HEK293T (cell line): ENCODE measurements around the gene MOAP1.
"Not testable (repeated sequence)": the region's sequence is repeated elsewhere in the genome, so short reads cannot be mapped to it uniquely, and the experiment has no call there.

ENCODE experiments used
- CTCF ChIA-PET: fragments of 350-600 bp; formaldehyde crosslinking; extraction: SDS; loops from one replicate; lab custom pipeline; 2021; ENCODE audit warnings: antibody characterized with exemption, inconsistent platforms; lab: Yijun Ruan, JAX
- POLR2A ChIA-PET: fragments of 350-600 bp; formaldehyde crosslinking; extraction: SDS; loops from one replicate; lab custom pipeline; 2020; ENCODE audit warnings: antibody characterized with exemption, inconsistent platforms; lab: Yijun Ruan, JAX
- DNase-seq: peaks from one replicate; pipeline ENCODE4 v3.0.0; 2012; ENCODE audit warnings: mixed read lengths; ENCODE audit errors: extremely low spot score
- ARNT ChIP-seq: fragments of 450-650 bp; IDR thresholded peaks from 2 replicates; pipeline ENCODE4 v1.6.1; 2017; ENCODE audit warnings: mild to moderate bottlenecking
- BHLHE40 ChIP-seq: fragments of 450-650 bp; IDR thresholded peaks from 2 replicates; pipeline ENCODE4 v1.6.1; 2016; ENCODE audit warnings: mild to moderate bottlenecking, moderate library complexity, borderline replicate concordance
- CTBP1 ChIP-seq: fragments of 450-650 bp; IDR thresholded peaks from 2 replicates; pipeline ENCODE4 v1.6.1; 2016; ENCODE audit warnings: borderline replicate concordance
- ELF4 ChIP-seq: fragments of 450-650 bp; IDR thresholded peaks from 2 replicates; pipeline ENCODE4 v1.6.1; 2017; ENCODE audit warnings: antibody characterized with exemption
- FOXA1 ChIP-seq: fragments of 450-650 bp; IDR thresholded peaks from 2 replicates; pipeline ENCODE4 v1.6.1; 2016; ENCODE audit warnings: mild to moderate bottlenecking
- FOXK2 ChIP-seq: fragments of 450-650 bp; IDR thresholded peaks from 2 replicates; pipeline ENCODE4 v1.6.1; 2016; ENCODE audit warnings: mild to moderate bottlenecking
- FOXM1 ChIP-seq: fragments of 450-650 bp; IDR thresholded peaks from 2 replicates; pipeline ENCODE4 v1.6.1; 2017; ENCODE audit warnings: mild to moderate bottlenecking, borderline replicate concordance
- HDGF ChIP-seq: fragments of 450-650 bp; IDR thresholded peaks from 2 replicates; pipeline ENCODE4 v1.6.1; 2017; ENCODE audit warnings: antibody characterized with exemption, borderline replicate concordance
- L3MBTL2 ChIP-seq: fragments of 450-650 bp; conservative IDR thresholded peaks from 2 replicates; pipeline ENCODE4 v1.6.1; 2016; ENCODE audit warnings: mild to moderate bottlenecking
- LEF1 ChIP-seq: fragments of 450-650 bp; IDR thresholded peaks from 2 replicates; pipeline ENCODE4 v1.6.1; 2017; ENCODE audit warnings: mild to moderate bottlenecking, borderline replicate concordance
- NFRKB ChIP-seq: fragments of 450-650 bp; IDR thresholded peaks from 2 replicates; pipeline ENCODE4 v1.6.1; 2016; ENCODE audit warnings: mild to moderate bottlenecking, moderate library complexity
- PKNOX1 ChIP-seq: fragments of 450-650 bp; IDR thresholded peaks from 2 replicates; pipeline ENCODE4 v1.6.1; 2016
- SP1 ChIP-seq: fragments of 450-650 bp; IDR thresholded peaks from 2 replicates; pipeline ENCODE4 v1.6.1; 2017
- SUZ12 ChIP-seq: fragments of 450-650 bp; IDR thresholded peaks from 2 replicates; pipeline ENCODE4 v1.6.1; 2016; ENCODE audit warnings: mild to moderate bottlenecking
- TARDBP ChIP-seq: fragments of 450-650 bp; IDR thresholded peaks from 2 replicates; pipeline ENCODE4 v1.6.1; 2016
- ZNF384 ChIP-seq: fragments of 450-650 bp; IDR thresholded peaks from 2 replicates; pipeline ENCODE4 v1.6.1; 2016

Gene MOAP1

DNA sequence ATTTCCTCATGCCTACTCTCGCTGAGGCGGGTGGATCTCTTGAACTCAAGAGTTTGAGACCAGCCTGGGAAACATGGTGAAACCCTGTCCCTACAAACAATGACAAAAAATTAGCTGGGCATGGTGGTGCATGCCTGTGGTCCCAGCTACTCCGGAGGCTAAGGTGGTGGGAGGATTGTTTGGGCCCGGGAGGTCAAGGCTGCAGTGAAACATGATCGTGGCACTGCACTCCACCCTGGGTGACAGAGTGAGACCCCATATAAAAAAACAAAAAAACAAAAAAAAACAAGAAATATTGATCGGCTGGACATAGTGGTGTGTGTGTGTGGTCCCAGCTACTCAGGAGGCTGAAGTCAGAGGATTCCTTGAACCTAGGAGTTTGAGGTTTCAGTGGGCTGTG lies 9.2 kb downstream of the MOAP1 start:
- POLR2A ChIA-PET: interaction anchor here (4.3 kb wide), 1 partner anchor 9 kb away, joined by 29 read pairs; the partner anchor contains the start of genes LYSET and MOAP1
- DNase-seq: no peak
- TF ChIP-seq PKNOX1: no peak
- TF ChIP-seq L3MBTL2: no peak
- TF ChIP-seq ARNT: no peak
- no peak for TF ChIP-seq SUZ12
- TF ChIP-seq SP1: no peak
- no peak for TF ChIP-seq ELF4
- TF ChIP-seq FOXM1: no peak
- TF ChIP-seq LEF1: no peak
- no peak for TF ChIP-seq NFRKB
- TF ChIP-seq ZNF384: no peak
- no peak for TF ChIP-seq TARDBP
- TF ChIP-seq HDGF: no peak
- no peak for TF ChIP-seq BHLHE40
- TF ChIP-seq FOXA1: no peak
- TF ChIP-seq FOXK2: no peak
- no peak for TF ChIP-seq CTBP1
- CTCF ChIA-PET: interaction anchor here (0.6 to 1.7 kb wide), 4 partner anchors 15 to 107 kb away, joined by 3 to 10 read pairs (median 4); no protein-coding TSS in a partner anchor

DNA sequence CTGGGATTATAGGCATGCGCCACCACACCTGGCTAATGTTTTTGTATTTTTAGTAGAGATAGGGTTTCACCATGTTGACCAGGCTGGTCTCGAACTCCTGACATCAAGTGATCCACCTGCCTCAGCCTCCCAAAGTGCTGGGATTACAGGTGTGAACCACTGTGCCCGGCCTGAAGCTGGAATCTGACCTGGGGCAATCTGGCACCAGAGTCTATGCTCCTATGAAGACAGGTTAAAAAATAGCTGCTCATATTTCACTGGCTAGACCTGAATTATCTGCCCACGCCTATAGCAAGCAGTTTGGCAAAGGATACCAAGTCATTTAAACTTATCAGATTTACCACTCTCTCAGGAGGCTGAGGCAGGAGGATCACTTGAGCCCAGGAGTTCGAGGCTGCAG lies 10.0 kb downstream of the MOAP1 start:
- ChIA-PET CTCF (interaction anchor here (0.7 to 1.7 kb wide), 3 partner anchors 9 to 61 kb away, joined by 3 to 10 read pairs (median 4); no protein-coding TSS in a partner anchor), POLR2A (interaction anchor here (4.3 kb wide), 1 partner anchor 9 kb away, joined by 29 read pairs; the partner anchor contains the start of genes LYSET and MOAP1)
- not testable (repeated sequence) for DNase-seq

DNA sequence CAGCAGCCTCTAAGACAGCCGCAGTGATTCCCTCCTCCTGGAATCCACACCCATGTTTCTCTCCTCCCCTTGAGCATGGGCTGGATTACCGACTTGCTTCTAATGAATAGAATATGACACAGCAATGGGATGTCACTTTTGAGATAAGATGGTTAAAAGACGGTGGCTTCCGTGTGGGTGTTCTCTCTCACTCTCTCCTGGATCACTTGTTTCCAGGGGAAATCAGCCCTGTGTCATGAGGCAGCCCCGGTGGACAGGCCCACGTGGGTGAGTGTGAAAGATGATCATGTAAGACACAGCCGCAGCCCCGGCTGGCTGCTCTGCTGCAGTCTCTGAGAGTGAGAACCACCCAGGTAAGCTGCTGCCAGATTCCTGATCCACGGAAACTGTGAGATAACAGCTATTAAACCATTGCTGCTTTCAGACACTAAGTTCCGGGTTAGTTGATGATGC lies 10.7 kb downstream of the MOAP1 start:
- TF ChIP-seq FOXK2: no peak
- no peak for TF ChIP-seq FOXA1
- no peak for TF ChIP-seq ELF4
- no peak for TF ChIP-seq NFRKB
- no peak for TF ChIP-seq BHLHE40
- TF ChIP-seq L3MBTL2: no peak
- TF ChIP-seq ZNF384: no peak
- TF ChIP-seq PKNOX1: no peak
- no peak for TF ChIP-seq TARDBP
- TF ChIP-seq SUZ12: no peak
- TF ChIP-seq HDGF: no peak
- no peak for TF ChIP-seq SP1
- no peak for TF ChIP-seq LEF1
- TF ChIP-seq FOXM1: no peak
- TF ChIP-seq ARNT: no peak
- no peak for TF ChIP-seq CTBP1
- ChIA-PET CTCF (interaction anchor here (0.7 to 1.7 kb wide), 2 partner anchors 10 to 61 kb away, joined by 3 to 10 read pairs; no protein-coding TSS in a partner anchor), POLR2A (interaction anchor here (4.3 kb wide), 1 partner anchor 10 kb away, joined by 29 read pairs; the partner anchor contains the start of genes LYSET and MOAP1)
- no peak for DNase-seq

DNA sequence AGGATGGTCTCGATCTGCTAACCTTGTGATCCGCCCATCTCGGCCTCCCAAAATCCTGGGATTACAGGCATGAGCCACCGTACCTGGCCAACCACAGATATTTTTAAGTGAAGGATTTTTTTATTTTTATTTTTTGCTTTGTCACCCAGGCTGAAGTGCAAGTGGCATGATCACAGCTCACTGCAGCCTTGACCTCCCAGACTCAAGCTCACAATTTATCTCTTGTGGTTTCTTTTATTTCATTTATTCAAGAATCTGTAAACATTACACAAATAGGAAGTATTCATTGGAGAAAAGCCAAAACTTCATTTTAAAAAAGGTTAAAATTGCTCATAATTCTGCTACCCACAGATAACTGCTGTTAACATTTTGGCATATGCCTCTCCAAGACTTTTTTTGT lies 13.3 kb downstream of the MOAP1 start:
- no peak for DNase-seq
- POLR2A ChIA-PET: no interaction called here
- TF ChIP-seq HDGF: no peak
- CTCF ChIA-PET: no interaction called here

GRCh38 chr14:93170141-93170540 lies 14.6 kb downstream of the MOAP1 start:
- POLR2A ChIA-PET: interaction anchor here (3.6 kb wide), 1 partner anchor 14 kb away, joined by 17 read pairs; the partner anchor contains the start of genes LYSET and MOAP1
- DNase-seq: not testable (repeated sequence)
- CTCF ChIA-PET: interaction anchor here (0.7 to 1.4 kb wide), 2 partner anchors 9 to 57 kb away, joined by 4 to 8 read pairs; no protein-coding TSS in a partner anchor

DNA sequence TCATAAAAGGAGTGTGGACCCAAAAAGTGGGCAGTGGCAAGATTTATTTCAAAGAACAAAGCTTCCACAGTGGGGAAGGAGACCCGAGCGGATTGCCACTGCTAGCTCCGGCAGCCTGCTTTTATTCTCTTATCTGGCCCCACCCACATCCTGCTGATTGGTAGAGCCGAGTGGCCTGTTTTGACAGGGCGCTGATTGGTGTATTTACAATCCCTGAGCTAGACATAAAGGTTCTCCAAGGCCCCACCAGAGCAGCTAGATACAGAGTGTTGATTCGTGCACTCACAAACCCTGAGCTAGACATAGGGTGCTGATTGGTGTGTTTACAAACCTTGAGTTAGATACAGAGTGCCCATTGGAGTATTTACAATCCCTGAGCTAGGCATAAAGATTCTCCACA lies 15.1 kb downstream of the MOAP1 start:
- ChIA-PET CTCF (interaction anchor here (0.7 to 1.4 kb wide), 2 partner anchors 9 to 56 kb away, joined by 4 to 8 read pairs; no protein-coding TSS in a partner anchor), POLR2A (interaction anchor here (1.7 to 3.6 kb wide), 2 partner anchors 15 to 55 kb away, joined by 4 to 17 read pairs; partner anchors contain the start of genes LYSET and MOAP1)
- not testable (repeated sequence) for DNase-seq

DNA sequence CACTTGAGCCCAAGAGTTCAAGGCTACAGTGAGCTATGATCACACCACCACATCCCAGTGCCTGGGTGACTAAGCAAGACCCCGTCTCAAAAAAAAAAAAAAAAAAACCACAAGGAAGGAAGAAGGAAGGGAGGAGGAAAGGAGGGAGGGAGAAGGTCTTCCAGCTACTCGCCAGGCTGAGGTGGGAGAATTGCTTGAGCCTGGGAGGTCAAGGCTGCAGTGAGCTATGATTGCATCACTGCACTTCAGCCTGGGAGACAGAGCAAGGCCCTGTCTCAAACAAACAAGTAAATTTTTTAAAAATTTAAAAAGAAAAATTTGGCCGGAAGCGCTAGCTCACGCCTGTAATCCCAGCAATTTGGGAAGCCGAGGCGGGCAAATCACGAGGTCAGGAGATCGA lies 16.1 kb downstream of the MOAP1 start:
- ChIA-PET CTCF (interaction anchor here (1.4 kb wide), 1 partner anchor 55 kb away, joined by 8 read pairs; no protein-coding TSS in a partner anchor), POLR2A (interaction anchor here (1.7 to 3.6 kb wide), 2 partner anchors 16 to 54 kb away, joined by 4 to 17 read pairs; partner anchors contain the start of genes LYSET and MOAP1)
- not testable (repeated sequence) for DNase-seq
